ENCODE measurements around the gene RCAN2. TPM values are rescaled to one million over a fixed set of nuclear protein-coding genes. Genes with fewer than 3 reads are reported as not detected.

Gene RCAN2
- polyA plus RNA-seq, 1 donor from 2014 or later = 37.4 TPM

GRCh38 chr6:46248143-46248542, 243.1 kb downstream of the RCAN2 start:
- Histone ChIP-seq H3K4me2 (ENCODE audit: low read length) (no peak overlapping the region), H3F3A (ENCODE audit: insufficient read depth, low read length, poor library complexity, severe bottlenecking) (no peaks in the 10 kb centered on the region), H3K36me3 (ENCODE audit: insufficient read depth, low read length) (no peaks in the 10 kb centered on the region), H3K9me2 (ENCODE audit: insufficient read depth, low read length) (no peaks in the 10 kb centered on the region), H3K9me3 (ENCODE audit: low read length) (no peaks in the 10 kb centered on the region), H3K27me3 (ENCODE audit: insufficient read depth, low read depth, low read length) (no peaks in the 10 kb centered on the region), H3K9ac (ENCODE audit: low read length) (no peak overlapping the region), H3K79me2 (replicated peaks; ENCODE audit: insufficient read depth, low read length) (no peaks in the 10 kb centered on the region), H4K20me1 (ENCODE audit: insufficient read depth) (no peaks in the 10 kb centered on the region), H3K4me3 (ENCODE audit: low read length) (no peak overlapping the region), H2AFZ (ENCODE audit: low read depth, low read length) (no peak overlapping the region), H3K27ac (ENCODE audit: low read length) (no peak overlapping the region)
- TF ChIP-seq TAF1 (IDR thresholded peaks at IDR 0.05; ENCODE audit: low read depth) (no peak), REST (IDR thresholded peaks at IDR 0.05; ENCODE audit: borderline replicate concordance) (no peak), CTCF (IDR thresholded peaks at IDR 0.05; ENCODE audit: poor library complexity, severe bottlenecking) (no peak), POLR2AphosphoS5 (IDR thresholded peaks at IDR 0.05) (no peak), RAD21 (conservative IDR thresholded peaks at IDR 0.05) (no peak), MXI1 (conservative IDR thresholded peaks at IDR 0.05; ENCODE audit: poor library complexity, severe bottlenecking) (no peak), EZH2 (IDR thresholded peaks at IDR 0.05; ENCODE audit: borderline replicate concordance, insufficient read depth, low read length, poor library complexity, severe bottlenecking) (no peak), SMC3 (conservative IDR thresholded peaks at IDR 0.05; ENCODE audit: poor library complexity) (no peak), EP300 (conservative IDR thresholded peaks at IDR 0.05; ENCODE audit: poor library complexity, severe bottlenecking) (no peak)

DNA sequence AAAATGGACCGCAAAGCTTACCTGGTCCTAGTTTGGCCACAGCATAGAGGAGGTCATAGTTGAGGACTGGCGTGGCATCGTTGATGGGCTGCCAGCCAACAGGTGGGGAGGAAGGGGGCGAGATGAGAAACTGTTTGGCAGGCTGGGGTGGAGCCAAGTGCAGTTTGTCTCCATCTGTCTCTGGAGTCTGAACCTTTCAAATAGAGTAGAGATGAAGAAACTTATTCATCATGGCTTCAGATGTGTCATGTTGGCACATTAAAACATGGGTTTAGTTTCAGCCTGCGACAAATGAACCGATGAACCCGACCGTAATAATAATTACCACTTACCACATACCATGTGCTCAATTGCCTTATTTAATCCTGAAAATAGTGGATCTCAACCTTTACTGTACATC, 244.5 kb downstream of the RCAN2 start:
- H3K27me3 ChIP-seq (ENCODE audit: insufficient read depth, low read depth, low read length) = no peaks in the 10 kb centered on the region
- no peaks in the 10 kb centered on the region for H4K20me1 ChIP-seq (ENCODE audit: insufficient read depth)
- H3F3A ChIP-seq (ENCODE audit: insufficient read depth, low read length, poor library complexity, severe bottlenecking) = no peaks in the 10 kb centered on the region
- no peaks in the 10 kb centered on the region for H3K9me2 ChIP-seq (ENCODE audit: insufficient read depth, low read length)
- no peak overlapping the region for H3K4me2 ChIP-seq (ENCODE audit: low read length)
- H3K36me3 ChIP-seq (ENCODE audit: insufficient read depth, low read length) = no peaks in the 10 kb centered on the region
- H3K4me3 ChIP-seq (ENCODE audit: low read length) = no peak overlapping the region
- H3K9me3 ChIP-seq (ENCODE audit: low read length) = no peaks in the 10 kb centered on the region
- TF ChIP-seq CTCF (IDR thresholded peaks at IDR 0.05; ENCODE audit: poor library complexity, severe bottlenecking) (no peak), TAF1 (IDR thresholded peaks at IDR 0.05; ENCODE audit: low read depth) (no peak), SMC3 (conservative IDR thresholded peaks at IDR 0.05; ENCODE audit: poor library complexity) (no peak), EP300 (conservative IDR thresholded peaks at IDR 0.05; ENCODE audit: poor library complexity, severe bottlenecking) (no peak), MXI1 (conservative IDR thresholded peaks at IDR 0.05; ENCODE audit: poor library complexity, severe bottlenecking) (no peak), EZH2 (IDR thresholded peaks at IDR 0.05; ENCODE audit: borderline replicate concordance, insufficient read depth, low read length, poor library complexity, severe bottlenecking) (no peak), RAD21 (conservative IDR thresholded peaks at IDR 0.05) (no peak)
- no peak overlapping the region for H3K27ac ChIP-seq (ENCODE audit: low read length)
- H2AFZ ChIP-seq (ENCODE audit: low read depth, low read length) = no peak overlapping the region
- no peak overlapping the region for H3K9ac ChIP-seq (ENCODE audit: low read length)
- no peaks in the 10 kb centered on the region for H3K79me2 ChIP-seq (replicated peaks; ENCODE audit: insufficient read depth, low read length)
